Neural progenitor cell (in vitro differentiated cells): ENCODE results near the gene SFXN5.

Source experiments
- CTCF ChIP-seq: fragments of 200-600 bp; sonication (generic); IDR thresholded peaks from 2 replicates; pipeline ENCODE4 v1.5.1; 2017; ENCODE audit warnings: antibody characterized with exemption, mild to moderate bottlenecking
- EZH2 ChIP-seq: fragments of 200-600 bp; sonication (generic); IDR thresholded peaks from 2 replicates; pipeline ENCODE4 v1.6.1; 2017; ENCODE audit warnings: antibody characterized with exemption, mild to moderate bottlenecking, moderate library complexity
- EZH2phosphoT487 ChIP-seq: fragments of 200-600 bp; sonication (generic); IDR thresholded peaks from 2 replicates; pipeline ENCODE4 v1.6.1; 2017; ENCODE audit warnings: antibody characterized with exemption

- TF ChIP-seq CTCF (no peak), EZH2 (no peak), EZH2phosphoT487 (no peak)
These were observed 140.1 kb downstream of the SFXN5 start for GRCh38 chr2:72931280-72931910.
